ENCODE results near the gene RAB35. TPM values are rescaled to one million over a fixed set of nuclear protein-coding genes. Genes with fewer than 3 reads are reported as not detected.

The RAB35 gene
- polyA plus RNA-seq, 2 of the 4 experiments (the other 2 are of a cell fraction) = 44.0 to 67.6 TPM

- Histone ChIP-seq H3K4me2 (no peak overlapping the region), H3K4me1 (no peaks in the 10 kb centered on the region), H3K4me3 (no peak overlapping the region), H3K9me3 (no peaks in the 10 kb centered on the region), H3K27ac (no peak overlapping the region)
- TF ChIP-seq ELK1 (IDR thresholded peaks at IDR 0.05; ENCODE audit: low read depth, low read length) = no peak
- no peak for TF ChIP-seq GATA3 (IDR thresholded peaks at IDR 0.05; ENCODE audit: borderline replicate concordance)
- no peak for TF ChIP-seq NFE2L2 (conservative IDR thresholded peaks at IDR 0.05; ENCODE audit: low read length)
- TF ChIP-seq MAZ (IDR thresholded peaks at IDR 0.05; ENCODE audit: borderline replicate concordance, low read depth, low read length) = no peak
- no peak for TF ChIP-seq FOXS1 (CRISPR knock-in tag; IDR thresholded peaks at IDR 0.05)
- no peak for TF ChIP-seq CBX2 (IDR thresholded peaks at IDR 0.05; ENCODE audit: borderline replicate concordance, low read depth)
- TF ChIP-seq ESRRA (IDR thresholded peaks at IDR 0.05; ENCODE audit: borderline replicate concordance, low read length) = no peak
- TF ChIP-seq CHD2 (IDR thresholded peaks at IDR 0.05; ENCODE audit: low read length, partially characterized antibody) = no peak
- TF ChIP-seq POLR2AphosphoS2 (conservative IDR thresholded peaks at IDR 0.05; ENCODE audit: low read length) = no peak
- ChIA-PET POLR2A (no interaction called here), CTCF (interaction anchor here (0.6 to 1.2 kb wide), 4 partner anchors 9 to 199 kb away, joined by 3 to 4 read pairs (median 4); partner anchors contain the start of gene RPLP0)
- FAIRE-seq = no peak
- WGBS (ENCODE audit: missing lambda C conversion rate) = 91% methylated on average over 10 of the region's 11 CpGs
- no peak for ATAC-seq
- DNase-seq (ENCODE audit: low read depth in 1 of 2, low spot score in 1 of 2) = no peak
Measured at GRCh38 chr12:120137833-120138232, 21.3 kb upstream of the RAB35 start.

- DNase-seq (ENCODE audit: low read depth in 1 of 2, low spot score in 1 of 2) = no peak
- FAIRE-seq = no peak
- ATAC-seq = no peak
- ChIA-PET CTCF (interaction anchor here (1.8 kb wide), 1 partner anchor 10 kb away, joined by 5 read pairs; no protein-coding TSS in a partner anchor), POLR2A (no interaction called here)
- Histone ChIP-seq H3K4me2 (no peak overlapping the region), H3K4me1 (no peaks in the 10 kb centered on the region), H3K27ac (no peak overlapping the region), H3K4me3 (no peak overlapping the region), H3K9me3 (no peaks in the 10 kb centered on the region)
- TF ChIP-seq JUNB (IDR thresholded peaks at IDR 0.05) (no peak), CEBPB (IDR thresholded peaks at IDR 0.05) (no peak), SREBF2 (IDR thresholded peaks at IDR 0.05) (no peak), FOSB (CRISPR knock-in tag; IDR thresholded peaks at IDR 0.05) (no peak), ESRRA (IDR thresholded peaks at IDR 0.05; ENCODE audit: borderline replicate concordance, low read length) (no peak), RAD21 (conservative IDR thresholded peaks at IDR 0.05 in 1 of 2, IDR thresholded peaks at IDR 0.05 in 1 of 2) (no peak)
- WGBS (ENCODE audit: missing lambda C conversion rate) = 93% methylated on average over 11 of the region's 11 CpGs
Measured at GRCh38 chr12:120136093-120136770, 19.7 kb upstream of the RAB35 start.

GRCh38 chr12:120134307-120134980 lies 17.9 kb upstream of the RAB35 start:
- ChIA-PET POLR2A (interaction anchor here (0.6 kb wide), 1 partner anchor 48 kb away, joined by 5 read pairs; no protein-coding TSS in a partner anchor), CTCF (interaction anchor here (0.6 to 2.6 kb wide), 6 partner anchors 8 to 203 kb away, joined by 3 to 6 read pairs (median 3); partner anchors contain the start of gene PXN)
- no peak overlapping the region for H3K4me3 ChIP-seq
- H3K9me3 ChIP-seq = no peaks in the 10 kb centered on the region
- H3K4me1 ChIP-seq = no peaks in the 10 kb centered on the region
- TF ChIP-seq ZNF302 (CRISPR knock-in tag; IDR thresholded peaks at IDR 0.05) (no peak), MAZ (IDR thresholded peaks at IDR 0.05; ENCODE audit: borderline replicate concordance, low read depth, low read length) (no peak), RARB (CRISPR knock-in tag; IDR thresholded peaks at IDR 0.05) (no peak), CHD2 (IDR thresholded peaks at IDR 0.05; ENCODE audit: low read length, partially characterized antibody) (no peak), CHD4 (IDR thresholded peaks at IDR 0.05; ENCODE audit: borderline replicate concordance) (no peak), ZFP36 (IDR thresholded peaks at IDR 0.05; ENCODE audit: borderline replicate concordance, partially characterized antibody) (no peak), FOXS1 (CRISPR knock-in tag; IDR thresholded peaks at IDR 0.05) (no peak), BHLHE40 (IDR thresholded peaks at IDR 0.05; ENCODE audit: low read depth, low read length) (no peak), RCOR1 (IDR thresholded peaks at IDR 0.05; ENCODE audit: low read depth, low read length) (no peak), NR3C1 (IDR thresholded peaks at IDR 0.05) (no peak), SREBF2 (IDR thresholded peaks at IDR 0.05) (no peak), PBX3 (IDR thresholded peaks at IDR 0.05) (no peak), RAD21 (conservative IDR thresholded peaks at IDR 0.05 in 1 of 2, IDR thresholded peaks at IDR 0.05 in 1 of 2) (no peak), ESRRA (IDR thresholded peaks at IDR 0.05; ENCODE audit: borderline replicate concordance, low read length) (no peak), JUNB (IDR thresholded peaks at IDR 0.05) (no peak)
- TF ChIP-seq, protein P1, sequence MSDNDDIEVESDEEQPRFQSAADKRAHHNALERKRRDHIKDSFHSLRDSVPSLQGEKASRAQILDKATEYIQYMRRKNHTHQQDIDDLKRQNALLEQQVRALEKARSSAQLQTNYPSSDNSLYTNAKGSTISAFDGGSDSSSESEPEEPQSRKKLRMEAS (IDR thresholded peaks at IDR 0.05) = no peak
- TF ChIP-seq, protein P2, sequence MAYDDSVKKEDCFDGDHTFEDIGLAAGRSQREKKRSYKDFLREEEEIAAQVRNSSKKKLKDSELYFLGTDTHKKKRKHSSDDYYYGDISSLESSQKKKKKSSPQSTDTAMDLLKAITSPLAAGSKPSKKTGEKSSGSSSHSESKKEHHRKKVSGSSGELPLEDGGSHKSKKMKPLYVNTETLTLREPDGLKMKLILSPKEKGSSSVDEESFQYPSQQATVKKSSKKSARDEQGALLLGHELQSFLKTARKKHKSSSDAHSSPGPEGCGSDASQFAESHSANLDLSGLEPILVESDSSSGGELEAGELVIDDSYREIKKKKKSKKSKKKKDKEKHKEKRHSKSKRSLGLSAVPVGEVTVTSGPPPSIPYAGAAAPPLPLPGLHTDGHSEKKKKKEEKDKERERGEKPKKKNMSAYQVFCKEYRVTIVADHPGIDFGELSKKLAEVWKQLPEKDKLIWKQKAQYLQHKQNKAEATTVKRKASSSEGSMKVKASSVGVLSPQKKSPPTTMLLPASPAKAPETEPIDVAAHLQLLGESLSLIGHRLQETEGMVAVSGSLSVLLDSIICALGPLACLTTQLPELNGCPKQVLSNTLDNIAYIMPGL (CRISPR knock-in tag; IDR thresholded peaks at IDR 0.05; ENCODE audit: borderline replicate concordance) = no peak
- TF ChIP-seq, protein P3, sequence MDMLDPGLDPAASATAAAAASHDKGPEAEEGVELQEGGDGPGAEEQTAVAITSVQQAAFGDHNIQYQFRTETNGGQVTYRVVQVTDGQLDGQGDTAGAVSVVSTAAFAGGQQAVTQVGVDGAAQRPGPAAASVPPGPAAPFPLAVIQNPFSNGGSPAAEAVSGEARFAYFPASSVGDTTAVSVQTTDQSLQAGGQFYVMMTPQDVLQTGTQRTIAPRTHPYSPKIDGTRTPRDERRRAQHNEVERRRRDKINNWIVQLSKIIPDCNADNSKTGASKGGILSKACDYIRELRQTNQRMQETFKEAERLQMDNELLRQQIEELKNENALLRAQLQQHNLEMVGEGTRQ (IDR thresholded peaks at IDR 0.05) = no peak
- ATAC-seq (no peak), DNase-seq (ENCODE audit: low read depth in 1 of 2, low spot score in 1 of 2) (no peak), FAIRE-seq (no peak)
- WGBS (ENCODE audit: missing lambda C conversion rate) = 94% methylated on average over 18 of the region's 20 CpGs
- no peak overlapping the region for H3K27ac ChIP-seq
- H3K4me2 ChIP-seq = no peak overlapping the region

Measured in A549 (cell line).